ENCODE data around the gene MIER3.
A peak's percentile ranks its signal among the peaks of the same experiment; 100 is the strongest.

MIER3 gene

DNA sequence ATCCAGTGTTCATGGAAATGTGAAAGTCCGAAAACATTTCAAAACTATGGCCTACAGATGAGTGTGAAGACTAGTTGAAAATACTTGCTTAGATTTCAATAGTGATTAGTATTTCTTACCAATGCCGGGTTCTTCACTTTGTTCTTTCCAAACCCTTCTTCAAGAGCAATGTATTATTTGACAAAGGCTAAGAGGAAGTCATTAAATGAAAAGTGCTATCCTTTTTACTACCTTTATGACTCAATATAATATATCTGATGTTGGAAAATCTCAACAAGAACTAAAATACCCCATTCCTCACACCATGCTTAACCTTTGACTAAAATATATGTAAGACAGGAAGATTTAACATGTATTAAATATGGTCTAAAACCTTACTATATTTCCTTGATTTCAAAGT lies 6.7 kb upstream of the MIER3 start:
- no peak for DNase-seq

DNA sequence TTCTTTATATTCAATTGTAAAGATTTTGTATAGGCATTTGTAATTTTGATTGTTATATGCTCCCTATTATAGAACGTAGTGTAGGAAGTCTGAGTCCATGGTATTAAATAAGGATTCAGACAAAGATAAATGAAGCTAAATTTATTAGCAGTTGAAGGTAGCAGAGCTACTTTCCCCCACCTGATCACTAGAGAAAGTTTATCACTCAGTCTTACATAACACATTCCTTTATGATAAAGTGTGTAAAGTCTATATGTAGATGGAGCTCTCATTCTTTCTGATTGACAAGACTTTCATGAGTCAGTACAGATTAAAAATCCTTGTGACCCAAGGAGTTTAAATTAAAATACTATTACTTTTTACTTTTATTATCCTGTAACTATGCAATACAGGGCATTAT lies 2.3 kb upstream of the MIER3 start:
- no peak for DNase-seq

DNA sequence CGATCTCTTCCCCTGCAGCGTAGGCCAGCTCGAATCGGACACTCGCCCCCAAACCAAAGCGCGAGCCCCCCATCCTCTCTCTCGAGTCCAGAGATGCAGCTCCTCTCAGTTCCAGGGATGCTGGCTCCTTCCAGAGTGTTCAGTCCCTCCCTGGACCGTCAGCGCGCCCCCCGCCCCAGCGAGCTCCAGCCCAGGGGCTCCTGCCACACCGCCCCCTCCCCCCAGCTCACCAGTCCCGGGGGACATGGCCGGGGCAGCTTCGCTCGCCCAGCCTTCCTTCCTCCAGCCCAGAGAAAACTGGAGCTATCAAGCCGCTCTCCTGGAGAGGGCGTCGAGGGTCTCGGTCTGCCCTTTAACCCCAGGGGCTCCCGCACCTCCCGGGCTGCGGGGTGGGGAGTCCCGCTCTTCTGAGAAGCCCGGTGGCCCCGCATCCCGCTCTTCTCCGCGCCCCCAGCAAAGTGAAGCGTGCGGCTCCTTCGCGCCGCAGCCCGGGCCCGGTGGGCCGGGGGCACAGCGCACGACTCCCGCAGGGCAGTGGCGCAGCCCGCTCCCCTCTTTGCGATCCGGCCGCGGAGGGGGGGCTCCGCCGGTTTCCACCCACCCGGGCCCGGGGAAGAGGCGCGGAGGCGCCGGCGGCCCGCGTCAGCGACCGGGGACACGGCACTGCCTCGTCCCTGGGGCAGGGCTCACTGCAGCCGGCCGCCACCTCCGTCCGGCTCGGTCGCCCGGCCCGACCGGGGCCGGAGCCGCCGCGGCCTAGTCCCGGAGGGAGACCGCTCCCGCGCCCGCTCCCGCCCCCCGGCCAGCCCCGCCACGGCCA lies 587 bp downstream of the MIER3 start:
- peak; percentile 10 for DNase-seq

DNA sequence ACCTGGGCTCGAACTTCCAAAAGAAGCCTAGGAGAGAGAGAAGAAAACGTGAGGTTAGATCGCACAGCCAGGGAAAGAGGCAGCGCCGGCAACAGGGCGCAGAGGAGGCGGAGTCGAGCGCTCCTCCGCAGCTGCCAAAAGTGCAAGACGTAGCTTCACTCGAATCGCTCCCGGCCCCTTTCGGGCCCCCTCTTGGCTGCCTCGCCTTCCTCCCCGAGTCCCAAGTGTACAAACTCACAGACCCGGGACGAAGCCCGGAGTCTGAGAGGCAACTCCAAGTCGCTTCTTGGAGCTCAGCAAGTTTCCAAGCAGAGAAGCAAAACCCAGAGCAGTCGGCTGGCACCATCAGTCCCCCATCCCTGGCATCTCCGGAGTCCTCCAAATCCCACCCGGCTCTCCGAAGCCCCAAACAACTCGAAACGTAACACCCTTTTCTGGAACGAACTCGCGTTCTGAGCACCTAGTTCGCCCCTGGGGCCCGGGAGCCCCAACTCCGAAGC lies 1.2 kb downstream of the MIER3 start:
- peak; percentile 36 for DNase-seq

DNA sequence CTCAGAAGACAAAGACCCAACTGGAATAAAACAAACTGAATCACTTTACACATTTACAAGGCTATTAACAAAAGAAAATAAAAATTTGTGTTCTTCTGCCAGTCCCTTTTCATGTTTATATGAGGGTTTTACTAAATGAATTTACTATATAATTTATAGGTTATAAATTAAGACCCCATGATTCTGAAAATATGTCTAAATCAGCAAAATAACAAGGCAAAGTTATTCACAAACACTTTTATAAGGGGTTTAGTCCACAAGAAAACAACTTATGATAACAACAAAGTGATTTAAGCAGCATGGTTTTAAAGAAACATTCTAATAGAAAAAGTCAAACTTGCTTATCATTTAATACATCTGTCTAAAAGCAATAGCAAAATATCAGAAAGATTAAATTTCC lies 4.9 kb downstream of the MIER3 start:
- no peak for DNase-seq

DNA sequence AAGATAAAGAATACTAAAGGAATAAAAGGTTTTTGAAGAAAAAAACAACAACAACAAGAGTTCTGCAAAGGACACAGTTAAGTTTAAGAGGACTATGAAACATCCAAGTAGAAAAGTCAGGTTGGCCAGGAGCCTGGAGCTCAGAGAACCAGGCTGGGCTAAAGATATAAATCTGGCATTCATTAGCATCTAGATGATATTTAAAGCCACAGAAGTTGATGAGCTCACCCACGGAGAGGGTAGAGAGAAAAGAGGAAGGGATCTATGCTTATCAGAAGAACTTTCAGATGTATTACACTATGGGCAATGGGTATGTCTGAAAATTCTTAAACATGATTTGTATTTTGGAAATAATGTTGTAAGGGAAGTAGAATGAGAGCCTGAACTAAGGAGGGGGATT lies 9.9 kb downstream of the MIER3 start:
- DNase-seq: peak; percentile 4

DNA sequence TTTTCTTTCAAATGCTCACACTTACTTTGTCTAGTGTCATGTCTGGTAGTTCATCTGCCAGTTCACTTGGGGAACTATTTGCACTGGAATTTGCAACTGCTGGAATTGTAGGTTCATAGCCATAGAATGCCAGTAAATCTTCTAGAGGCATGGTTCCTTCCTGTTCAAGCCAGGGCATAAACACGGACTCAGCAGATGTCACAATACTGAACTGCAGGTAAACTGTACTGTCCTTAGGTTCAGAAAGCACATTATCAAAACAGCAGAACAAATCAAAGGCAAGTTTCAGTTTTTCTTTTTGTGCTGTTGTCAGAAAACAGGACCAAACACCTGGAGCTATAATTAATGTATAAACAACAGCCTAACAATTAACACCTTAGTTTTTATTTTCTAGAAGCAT lies 13.1 kb downstream of the MIER3 start:
- no peak for DNase-seq

DNA sequence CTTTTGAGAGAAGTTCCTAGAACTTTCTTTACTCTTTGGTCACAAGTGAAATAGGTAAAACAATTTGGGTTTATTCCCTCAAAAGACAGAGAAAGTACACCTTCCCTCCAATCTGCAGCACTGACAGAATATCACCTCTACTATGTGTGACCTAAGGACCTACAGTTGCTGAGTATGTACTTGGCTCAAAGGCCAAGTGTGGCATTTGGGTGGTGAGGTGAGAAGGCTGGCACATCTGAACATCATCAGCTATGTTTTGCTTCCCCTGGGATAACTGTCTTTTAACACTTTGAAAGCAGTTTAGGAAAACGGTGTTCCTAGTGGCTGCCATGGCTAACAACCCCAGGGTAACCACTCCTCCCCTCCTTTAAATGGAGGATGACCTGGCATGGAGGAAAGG lies 17.6 kb downstream of the MIER3 start:
- DNase-seq: no peak

DNA sequence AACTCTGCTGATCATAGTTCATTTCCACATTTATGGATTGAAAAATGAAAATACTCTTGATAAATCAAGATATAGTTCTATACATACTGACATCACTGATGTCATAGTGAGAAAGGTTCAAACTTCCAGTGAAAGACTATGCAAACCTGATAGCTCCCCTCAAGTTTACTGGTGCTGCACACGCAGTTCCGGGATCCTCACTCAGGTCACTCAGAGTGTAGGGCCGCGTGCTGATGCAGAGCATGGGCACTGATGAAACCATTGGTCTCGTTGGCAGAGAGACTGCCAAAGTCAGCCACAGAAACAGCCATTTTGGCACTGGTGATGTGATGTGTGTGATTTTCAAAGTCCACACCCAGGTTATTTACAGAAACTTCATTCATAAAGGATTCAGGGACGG lies 29.0 kb downstream of the MIER3 start:
- no peak for DNase-seq

DNA sequence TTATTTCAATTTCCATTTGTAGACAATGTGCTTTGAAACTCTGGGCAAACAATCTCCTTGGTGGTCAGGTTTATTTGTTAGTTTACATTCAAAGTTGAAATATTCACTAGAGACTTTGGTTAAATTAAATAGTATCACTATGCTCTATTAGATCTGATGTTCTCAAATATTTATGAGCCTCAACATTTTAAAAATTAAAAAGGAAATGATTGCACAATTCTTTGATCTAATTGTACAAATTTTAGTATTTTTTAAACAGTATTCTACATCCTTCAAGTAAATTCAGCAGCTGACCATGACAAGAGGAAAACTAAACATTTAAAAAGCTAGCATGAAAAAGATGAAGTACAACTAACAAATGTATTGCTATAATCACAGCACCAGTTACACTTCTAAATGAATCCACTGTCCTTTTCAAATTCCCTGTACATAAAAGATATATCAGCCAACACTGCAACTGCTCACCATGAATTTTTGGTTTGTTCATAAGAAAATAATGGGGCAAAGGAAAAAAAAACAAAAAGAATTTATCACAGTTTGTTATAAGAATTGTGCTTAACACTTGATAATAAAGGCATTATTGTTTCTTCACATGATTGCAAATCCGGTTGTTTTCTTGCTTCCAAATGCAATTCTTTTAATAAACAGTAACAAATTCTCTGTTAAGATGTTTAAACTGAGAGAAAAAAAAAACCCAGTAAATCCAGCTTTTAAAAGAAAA lies 31.8 kb downstream of the MIER3 start:
- no peak for DNase-seq

DNA sequence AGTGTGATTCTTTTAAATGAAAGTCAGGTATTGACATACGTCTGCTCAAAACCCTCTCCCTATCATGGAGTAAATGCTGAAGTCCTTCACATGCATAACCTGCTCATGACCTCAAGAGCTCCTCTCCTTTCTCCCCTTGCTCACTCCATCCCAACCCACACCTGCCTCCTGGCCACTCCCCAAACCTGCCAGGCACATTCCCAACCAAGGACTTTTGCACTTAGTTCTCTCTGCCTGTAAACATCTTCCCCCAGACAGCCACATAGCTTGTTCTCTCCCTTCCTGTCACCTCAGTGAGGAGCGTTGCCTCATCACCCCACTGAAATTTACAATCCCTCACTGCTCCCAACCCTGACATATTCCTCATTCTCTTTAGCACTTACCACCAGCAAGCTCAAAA lies 33.9 kb downstream of the MIER3 start:
- DNase-seq: no peak

DNA sequence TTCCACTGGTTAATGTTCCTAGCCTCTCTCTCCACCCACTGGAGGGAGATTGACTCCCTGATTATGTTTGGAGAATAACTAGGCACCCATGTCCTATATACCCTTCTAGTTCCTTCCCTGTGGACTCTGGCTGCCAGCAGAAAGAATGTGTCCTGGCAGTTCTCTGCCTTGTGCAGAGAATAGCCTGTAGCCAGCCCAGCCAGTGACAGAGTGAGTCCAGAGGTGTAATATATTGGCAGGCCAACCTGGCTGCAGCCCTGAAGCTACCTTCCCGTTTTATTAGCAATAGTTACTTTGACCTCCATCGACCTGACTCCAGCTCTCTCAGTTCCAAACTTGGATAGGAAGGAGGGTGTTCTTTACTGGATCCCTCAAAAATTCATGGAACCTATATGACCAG lies 34.4 kb downstream of the MIER3 start:
- no peak for DNase-seq

DNA sequence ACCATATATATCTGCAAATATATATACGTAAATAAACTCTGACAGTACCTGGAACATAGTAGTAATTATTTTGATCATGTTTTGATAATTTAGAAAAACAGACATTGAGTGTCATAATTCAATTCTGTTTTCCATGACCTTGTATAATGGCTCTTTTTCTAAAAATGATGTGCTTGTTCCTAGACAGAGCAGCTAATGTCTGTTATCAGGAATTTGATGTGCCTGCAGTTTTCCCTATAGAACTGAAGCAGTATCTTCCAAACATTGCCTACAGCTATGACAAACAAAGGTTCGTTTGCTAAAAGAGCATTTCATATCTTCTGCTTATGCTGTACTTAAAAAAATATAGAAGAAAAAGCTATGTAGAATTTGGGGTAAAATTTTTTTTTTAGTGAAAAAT lies 37.2 kb downstream of the MIER3 start:
- DNase-seq: no peak

DNA sequence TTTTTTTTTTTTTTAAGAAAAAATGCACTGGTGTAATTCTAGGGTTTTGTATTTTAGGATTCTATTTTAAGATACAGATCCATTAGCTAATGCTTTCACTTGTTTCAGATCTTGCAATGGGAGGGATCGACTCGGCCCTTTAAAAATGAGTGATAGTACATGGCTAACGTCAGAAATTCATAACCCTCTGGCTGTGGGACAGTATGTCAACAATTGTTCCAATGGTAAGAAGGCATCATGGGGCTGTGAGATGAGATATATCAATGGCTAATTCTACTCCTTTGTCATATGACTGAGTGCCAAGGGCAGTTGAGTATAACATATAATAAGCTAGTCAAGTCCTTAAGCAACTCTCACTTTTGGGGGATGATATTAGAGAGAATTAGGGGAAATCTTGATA lies 38.2 kb downstream of the MIER3 start:
- no peak for DNase-seq

DNA sequence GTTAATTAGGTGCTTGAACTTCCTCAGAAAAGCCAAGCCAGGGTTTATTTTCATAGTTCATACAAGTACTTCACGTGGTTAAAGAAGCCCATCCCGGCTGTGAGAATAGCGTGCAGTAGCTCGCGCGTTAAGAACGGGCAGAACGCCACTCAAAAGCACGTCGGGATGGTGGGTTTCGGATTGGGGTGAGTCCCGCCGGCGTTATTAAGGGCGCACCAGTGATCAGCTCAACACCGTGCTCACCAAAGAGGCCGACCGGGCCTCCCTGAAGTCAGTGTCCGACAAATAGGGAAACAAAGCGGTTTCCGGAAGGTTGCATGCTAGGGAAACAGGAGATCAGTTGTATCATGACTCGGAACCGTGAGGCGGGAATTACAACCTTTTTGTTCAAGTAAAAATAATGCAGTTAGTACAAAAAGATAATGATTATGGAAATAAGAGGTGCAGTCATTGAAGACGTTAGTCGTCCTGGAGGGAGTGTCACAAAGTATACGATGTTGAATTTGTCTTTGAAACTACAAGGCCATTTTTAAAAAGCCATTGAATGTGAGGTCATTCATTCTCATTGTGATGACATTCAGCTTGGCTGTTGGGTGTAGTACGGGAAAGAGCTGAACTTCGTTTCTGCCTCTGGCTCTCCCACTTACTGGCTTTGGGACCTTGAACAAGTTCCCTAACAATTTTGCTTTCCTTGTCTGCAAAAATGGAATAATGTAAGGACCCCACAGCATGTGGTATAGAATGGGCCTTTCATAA lies 41.5 kb downstream of the MIER3 start:
- DNase-seq: peak; percentile 72

DNA sequence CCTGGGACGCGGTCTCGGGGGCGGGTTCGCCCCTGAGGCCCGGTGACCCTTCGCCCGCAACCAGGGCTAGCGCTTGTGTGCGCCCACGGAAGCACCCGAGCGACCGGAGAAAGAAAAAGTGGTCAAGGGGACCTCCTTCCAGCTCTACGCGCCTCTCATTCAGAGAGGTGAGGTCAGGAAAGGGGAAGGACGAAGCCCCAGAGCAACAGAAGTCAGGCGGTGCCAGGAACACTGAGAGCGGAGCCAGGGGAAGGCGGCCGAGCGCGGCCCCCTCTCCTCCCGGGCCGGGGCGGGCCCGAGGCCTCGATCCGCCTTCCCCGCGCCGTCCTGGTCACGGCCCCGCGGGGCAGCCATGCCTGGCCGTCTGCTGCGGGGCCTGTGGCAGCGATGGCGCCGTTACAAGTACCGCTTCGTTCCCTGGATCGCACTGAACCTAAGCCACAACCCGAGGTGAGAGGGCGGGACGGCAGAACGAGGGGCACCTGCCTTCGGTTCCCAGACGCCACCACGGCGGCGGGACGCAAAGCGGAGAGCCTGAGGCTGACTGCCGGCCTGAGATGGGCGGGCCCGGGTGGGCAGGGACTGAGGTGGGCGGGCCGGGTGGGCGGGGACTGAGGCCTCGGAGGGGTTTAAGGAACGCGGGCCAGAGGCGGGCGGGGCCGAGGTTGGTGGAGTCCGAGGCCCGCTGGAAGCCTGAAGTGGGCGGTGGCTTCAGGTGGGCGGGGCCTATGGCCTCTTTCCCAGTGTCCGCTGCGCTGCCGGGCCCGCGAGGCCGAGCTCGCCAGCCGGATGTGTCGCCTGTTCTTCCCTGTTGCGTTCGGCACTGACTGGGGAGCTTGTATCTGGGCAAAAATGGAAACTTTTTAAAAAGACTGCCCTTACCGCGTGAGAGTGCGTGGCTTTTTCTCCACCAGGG lies 42.4 kb downstream of the MIER3 start, which contains the start of gene SETD9:
SETD9 (plus strand) TSS at position 303 of the 916 bp plus-strand sequence; CDS start at position 353, 50 bp downstream.
- peak; percentile 99 for DNase-seq

DNA sequence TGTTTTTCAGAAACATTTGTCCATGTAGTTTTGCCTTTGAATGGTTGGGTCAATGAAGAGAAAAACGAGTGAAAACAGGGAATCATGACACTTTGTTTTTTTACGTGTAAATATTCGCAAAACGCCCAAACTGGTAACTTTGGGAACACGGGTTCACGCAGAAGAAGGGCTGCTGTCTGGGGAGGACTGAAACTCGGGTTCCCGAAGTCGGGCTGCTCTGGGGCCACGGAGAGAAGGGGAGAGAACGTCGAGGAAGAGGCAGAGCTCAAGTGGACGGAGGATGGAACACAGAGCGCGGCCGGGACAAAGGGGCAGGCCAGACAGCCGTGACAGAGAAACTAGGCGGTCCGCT lies 43.0 kb downstream of the MIER3 start:
- DNase-seq: no peak

DNA sequence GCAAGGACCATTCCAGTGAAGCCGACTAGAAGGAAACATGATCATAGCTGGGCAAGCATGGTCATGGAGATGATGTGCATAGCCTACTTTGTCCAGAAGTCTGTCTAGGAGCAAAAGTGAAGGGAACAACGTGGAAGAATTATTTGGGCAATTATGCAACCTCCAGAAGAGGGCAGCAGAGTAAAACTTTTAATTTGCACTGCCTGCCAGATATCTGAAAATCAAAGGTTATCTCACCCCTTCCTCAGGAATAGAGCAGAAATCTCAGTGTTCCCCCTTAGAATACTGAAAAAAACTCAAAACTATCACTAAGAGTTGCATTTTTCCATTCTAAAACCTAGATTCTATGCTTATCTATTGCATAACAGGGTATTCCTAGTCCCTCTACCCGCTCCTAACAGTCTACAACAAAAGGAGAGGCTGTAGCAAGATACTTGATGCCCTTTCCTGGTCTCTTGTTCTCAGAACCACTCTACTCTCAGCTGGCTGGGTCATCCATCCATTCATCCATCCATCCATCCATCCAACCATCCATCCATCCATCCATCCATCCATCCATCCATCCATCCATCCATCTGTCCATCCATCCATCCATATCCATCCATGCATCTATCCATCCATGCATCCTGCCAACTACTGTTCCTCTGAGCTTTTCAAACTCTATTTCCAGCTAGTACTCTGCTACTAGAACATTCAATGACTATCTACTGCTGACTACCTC lies 50.9 kb downstream of the MIER3 start:
- peak; percentile 49 for DNase-seq

DNA sequence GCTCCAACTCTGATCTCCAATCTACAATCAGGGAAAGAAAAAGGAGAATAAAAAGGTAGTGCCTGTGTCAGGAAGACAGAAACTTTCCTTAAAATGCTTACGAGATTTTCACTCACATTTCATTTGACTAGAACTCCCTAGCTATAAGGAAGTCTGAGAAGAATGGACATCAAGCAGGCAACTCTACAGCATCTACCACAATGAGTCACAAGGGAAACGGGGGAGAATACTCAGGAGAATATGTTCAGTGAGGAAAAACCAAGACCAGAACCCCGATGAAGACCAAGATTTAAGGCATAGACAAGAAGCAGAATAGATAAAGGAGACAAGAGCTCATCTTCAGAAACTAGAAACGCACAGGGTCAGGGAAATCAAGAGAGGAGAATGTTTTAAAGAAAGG lies 51.5 kb downstream of the MIER3 start:
- peak; percentile 21 for DNase-seq

DNA sequence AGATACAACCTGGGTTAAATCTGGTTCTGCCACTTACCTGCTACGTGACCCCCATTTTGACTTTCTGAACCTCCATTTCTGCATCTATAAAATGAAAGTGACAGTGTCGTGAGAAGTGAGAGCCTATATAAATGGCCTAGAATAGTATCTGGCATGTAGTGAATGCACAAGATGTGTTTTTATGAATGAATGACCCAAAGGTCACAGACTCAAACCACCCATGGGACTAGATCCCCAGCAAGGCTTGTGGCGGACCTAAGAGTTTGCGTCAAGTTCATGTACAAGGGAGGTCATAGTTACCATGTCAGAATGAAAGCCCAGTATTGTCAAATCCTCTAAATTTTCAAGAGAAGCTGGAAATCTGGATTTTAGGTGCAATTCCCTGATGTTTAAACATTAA lies 53.7 kb downstream of the MIER3 start:
- no peak for DNase-seq

DNA sequence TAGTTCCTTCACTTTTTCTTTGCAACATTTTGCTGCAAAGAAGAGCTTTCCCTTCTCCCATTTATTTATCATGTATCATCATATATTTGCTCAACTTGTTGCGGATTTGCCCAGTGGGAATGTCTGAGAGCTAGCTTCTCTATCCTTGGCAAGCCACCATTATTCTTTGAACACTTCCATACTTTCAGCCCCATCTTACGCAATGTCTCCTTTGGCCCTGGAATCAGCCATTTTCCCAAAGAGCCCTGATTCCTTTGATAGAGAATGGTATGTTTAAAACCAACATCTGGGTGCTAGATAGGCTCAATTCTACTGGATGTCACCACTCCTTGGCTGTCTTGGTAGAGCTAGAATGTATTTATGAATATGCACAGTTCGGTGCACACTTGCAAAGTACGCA lies 55.2 kb downstream of the MIER3 start:
- no peak for DNase-seq

Measured in inflammatory macrophage treated with lipopolysaccharide for 4 hours (primary cell).